ENCODE results near the gene CELSR1.
"Not testable (repeated sequence)": the region's sequence is repeated elsewhere in the genome, so short reads cannot be mapped to it uniquely, and the experiment has no call there.

CELSR1 gene

GRCh38 chr22:46328797-46329196, 208.6 kb downstream of the CELSR1 start:
- no peak for DNase-seq (ENCODE audit: low read depth in 2 of 3, low spot score in 2 of 3)

DNA sequence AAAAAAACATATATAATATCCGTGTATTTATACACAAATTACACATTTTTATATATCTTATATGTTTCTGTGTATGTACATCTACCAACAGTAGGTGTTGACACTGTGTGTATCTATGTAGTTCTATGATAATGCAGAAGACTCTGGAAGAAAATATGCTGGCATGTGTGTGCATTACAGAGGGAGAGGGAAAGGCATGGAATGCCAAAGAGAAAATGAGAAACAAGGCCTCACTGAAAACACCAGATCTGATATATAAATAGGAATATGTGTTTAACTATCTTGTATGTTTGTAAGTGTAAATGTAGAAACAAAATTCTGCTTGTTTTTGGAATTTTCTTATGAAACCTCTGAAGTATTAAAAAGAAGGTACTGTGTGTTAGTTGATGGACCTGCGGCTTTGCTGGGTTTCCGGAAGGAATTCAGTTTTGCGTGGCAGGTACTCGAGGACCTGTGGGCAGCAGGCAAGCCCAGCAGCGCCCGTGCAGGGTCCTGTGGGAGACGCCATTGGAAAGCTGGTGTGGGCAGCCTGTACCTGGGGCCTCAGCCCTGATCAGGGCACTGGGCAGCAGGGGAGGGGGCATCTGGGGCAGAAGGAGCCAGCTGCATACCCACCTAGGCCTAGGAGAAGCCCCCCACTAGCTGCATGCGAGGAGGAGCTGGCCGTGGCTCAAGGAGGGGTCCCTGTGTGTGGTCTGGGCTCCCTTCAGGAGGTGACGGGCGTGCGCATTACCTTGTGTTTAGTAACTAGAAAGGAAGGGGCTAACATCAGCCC, 209.5 kb downstream of the CELSR1 start:
- no peak for DNase-seq (ENCODE audit: low read depth in 2 of 3, low spot score in 2 of 3)

DNA sequence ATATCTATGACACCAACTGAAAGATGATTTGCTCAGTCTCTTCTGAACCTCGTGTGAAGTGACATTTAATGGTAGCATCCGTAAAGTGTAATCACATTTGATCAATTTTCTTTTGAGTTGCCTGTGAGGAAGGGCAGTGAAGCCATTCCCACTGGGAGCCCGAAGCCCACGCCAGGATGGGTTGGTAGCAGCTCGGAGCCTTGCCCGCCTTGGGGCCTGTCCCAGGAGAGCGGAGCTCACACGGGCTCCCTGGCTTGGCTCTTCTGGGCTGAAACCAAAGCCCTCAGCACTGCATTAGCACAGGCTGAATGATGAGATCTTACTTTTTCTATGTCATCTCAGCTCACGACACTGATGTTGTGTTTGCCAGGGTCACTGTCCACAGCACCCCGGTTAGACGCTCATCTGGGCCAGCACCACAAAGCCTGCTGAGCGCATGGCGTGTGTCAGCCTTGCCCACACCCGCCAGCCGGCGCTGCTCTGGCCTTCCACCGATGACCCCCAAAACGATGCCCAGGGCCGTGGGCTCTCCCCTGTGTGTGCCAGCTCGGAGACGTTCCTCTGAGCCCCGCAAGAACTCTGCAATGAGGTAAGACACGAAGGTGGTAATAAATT, 211.2 kb downstream of the CELSR1 start:
- no peak for DNase-seq (ENCODE audit: low read depth in 2 of 3, low spot score in 2 of 3)

GRCh38 chr22:46323162-46323561, 214.3 kb downstream of the CELSR1 start:
- DNase-seq (ENCODE audit: low read depth in 2 of 3, low spot score in 2 of 3) = no peak

GRCh38 chr22:46322711-46323110, 214.7 kb downstream of the CELSR1 start:
- no peak for DNase-seq (ENCODE audit: low read depth in 2 of 3, low spot score in 2 of 3)

- DNase-seq (ENCODE audit: low read depth in 2 of 3, low spot score in 2 of 3) = no peak
Observed at GRCh38 chr22:46320716-46321386, 216.6 kb downstream of the CELSR1 start.

DNA sequence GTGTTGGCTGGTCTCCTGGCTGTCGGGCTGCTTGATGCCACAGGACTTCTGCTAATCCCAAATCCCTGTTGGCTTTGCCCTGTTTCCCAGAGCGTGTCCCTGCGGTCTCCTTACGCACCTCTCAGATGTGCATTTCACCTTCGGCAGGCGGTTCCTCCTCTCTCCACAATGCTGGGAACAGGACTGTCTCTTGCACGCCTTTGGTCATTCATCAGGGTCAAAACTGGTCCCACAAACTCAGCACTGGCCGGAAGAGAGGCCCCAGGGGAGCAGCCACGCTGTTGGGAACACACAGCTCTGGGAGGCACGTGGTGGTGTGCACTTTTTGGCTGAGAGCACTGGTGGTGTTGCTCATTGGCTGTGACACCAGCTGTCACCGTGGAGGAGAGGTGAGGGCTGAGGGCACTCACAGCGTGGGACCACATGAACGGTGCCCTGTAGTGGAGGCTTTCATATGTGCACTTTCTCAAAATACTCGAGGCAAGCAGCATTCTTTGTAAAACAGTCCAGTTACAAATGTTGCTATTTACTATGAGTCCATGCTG, 217.2 kb downstream of the CELSR1 start:
- no peak for DNase-seq (ENCODE audit: low read depth in 2 of 3, low spot score in 2 of 3)

GRCh38 chr22:46319319-46319718, 218.1 kb downstream of the CELSR1 start:
- no peak for DNase-seq (ENCODE audit: low read depth in 2 of 3, low spot score in 2 of 3)

- DNase-seq (ENCODE audit: low read depth in 2 of 3, low spot score in 2 of 3) = no peak
Observed at GRCh38 chr22:46318576-46318975, 218.8 kb downstream of the CELSR1 start.

GRCh38 chr22:46317646-46318045, 219.8 kb downstream of the CELSR1 start:
- DNase-seq (ENCODE audit: low read depth in 2 of 3, low spot score in 2 of 3) = no peak

GRCh38 chr22:46315976-46316375, 221.4 kb downstream of the CELSR1 start:
- DNase-seq (ENCODE audit: low read depth in 2 of 3, low spot score in 2 of 3) = no peak

DNA sequence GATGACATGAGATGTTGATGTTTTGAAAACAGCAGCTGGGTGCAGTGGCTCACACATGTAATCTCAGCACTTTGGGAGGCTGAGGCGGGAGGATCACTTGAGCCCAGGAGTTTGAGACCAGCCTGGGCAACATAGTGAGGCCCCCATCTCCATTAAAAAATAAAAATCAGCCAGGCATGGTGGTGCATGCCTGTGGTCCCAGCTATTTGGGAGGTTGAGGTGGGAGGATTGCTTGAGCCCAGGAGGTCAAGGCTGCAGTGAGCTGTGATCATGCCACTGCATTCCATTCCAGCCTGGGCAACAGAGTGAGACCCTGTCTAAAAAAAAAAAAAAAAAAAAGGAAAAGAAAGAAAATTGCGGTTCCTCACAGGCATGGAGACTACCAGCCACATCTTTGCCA, 224.6 kb downstream of the CELSR1 start:
- DNase-seq (ENCODE audit: low read depth in 2 of 3, low spot score in 2 of 3) = not testable (repeated sequence)

DNA sequence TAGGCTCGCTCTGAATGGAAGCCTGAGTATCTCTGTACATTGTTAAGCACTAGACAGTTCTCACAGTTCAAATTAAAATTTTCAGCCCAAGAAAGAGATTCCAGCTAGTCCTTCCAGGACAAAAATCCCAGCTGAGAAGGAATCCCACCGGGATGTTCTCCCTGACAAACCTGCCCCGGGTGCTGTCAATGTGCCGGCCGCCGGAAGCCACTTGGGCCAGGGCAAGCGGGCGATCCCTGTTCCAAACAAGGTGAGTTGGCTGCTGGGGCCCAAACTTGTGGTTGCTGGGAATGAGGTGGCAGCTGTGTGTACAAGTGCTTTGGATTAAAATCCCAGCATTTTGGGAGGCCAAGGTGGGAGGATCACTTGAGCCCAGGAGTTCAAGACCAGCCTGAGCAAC, 225.4 kb downstream of the CELSR1 start:
- no peak for DNase-seq (ENCODE audit: low read depth in 2 of 3, low spot score in 2 of 3)
